ENCODE data around the gene THAP4.

THAP4 gene

GRCh38 chr2:241582806-241583205, 54.2 kb downstream of the THAP4 start:
- no peak overlapping the region for H3K4me3 ChIP-seq (replicated peaks; ENCODE audit: low read depth, low read length)
- TF ChIP-seq CTCF (IDR thresholded peaks at IDR 0.05; ENCODE audit: low read depth, low read length, missing control alignments), result no peak
- DNase-seq (ENCODE audit: extremely low read depth, low read depth), result no peak

GRCh38 chr2:241582328-241582727, 54.6 kb downstream of the THAP4 start:
- no peak for DNase-seq (ENCODE audit: extremely low read depth, low read depth)
- no peak for TF ChIP-seq CTCF (IDR thresholded peaks at IDR 0.05; ENCODE audit: low read depth, low read length, missing control alignments)
- H3K4me3 ChIP-seq (replicated peaks; ENCODE audit: low read depth, low read length), result no peak overlapping the region

GRCh38 chr2:241579281-241579680, 57.7 kb downstream of the THAP4 start:
- no peak for DNase-seq (ENCODE audit: extremely low read depth, low read depth)
- no peak for TF ChIP-seq CTCF (IDR thresholded peaks at IDR 0.05; ENCODE audit: low read depth, low read length, missing control alignments)
- H3K4me3 ChIP-seq (replicated peaks; ENCODE audit: low read depth, low read length), result no peak overlapping the region

- H3K4me3 ChIP-seq (replicated peaks; ENCODE audit: low read depth, low read length), result no peak overlapping the region
- no peak for DNase-seq (ENCODE audit: extremely low read depth, low read depth)
- TF ChIP-seq CTCF (IDR thresholded peaks at IDR 0.05; ENCODE audit: low read depth, low read length, missing control alignments), result no peak
These were observed 59.4 kb downstream of the THAP4 start for GRCh38 chr2:241577413-241578122.

GRCh38 chr2:241576293-241576654, 60.7 kb downstream of the THAP4 start:
- TF ChIP-seq CTCF (IDR thresholded peaks at IDR 0.05; ENCODE audit: low read depth, low read length, missing control alignments), result no peak
- no peak for DNase-seq (ENCODE audit: extremely low read depth, low read depth)
- H3K4me3 ChIP-seq (replicated peaks; ENCODE audit: low read depth, low read length), result no peak overlapping the region

- no peak for DNase-seq (ENCODE audit: extremely low read depth, low read depth)
- no peak for TF ChIP-seq CTCF (IDR thresholded peaks at IDR 0.05; ENCODE audit: low read depth, low read length, missing control alignments)
- no peak overlapping the region for H3K4me3 ChIP-seq (replicated peaks; ENCODE audit: low read depth, low read length)
These were observed 61.2 kb downstream of the THAP4 start for GRCh38 chr2:241575624-241576292.

Data from HFF-Myc (cell line).